Prostate gland (tissue), 1 donor: ENCODE measurements around the gene PRKG1.

ENCODE experiments used
- POLR2A ChIP-seq: fragments of 450-650 bp; IDR thresholded peaks from one replicate; pipeline ENCODE4 v1.6.1; 2016; ENCODE audit warnings: antibody characterized with exemption, mild to moderate bottlenecking
- POLR2AphosphoS5 ChIP-seq: sonication (generic); formaldehyde crosslinking; IDR thresholded peaks from one replicate; pipeline ENCODE4 v1.6.1; 2017; ENCODE audit warnings: antibody characterized with exemption

DNA sequence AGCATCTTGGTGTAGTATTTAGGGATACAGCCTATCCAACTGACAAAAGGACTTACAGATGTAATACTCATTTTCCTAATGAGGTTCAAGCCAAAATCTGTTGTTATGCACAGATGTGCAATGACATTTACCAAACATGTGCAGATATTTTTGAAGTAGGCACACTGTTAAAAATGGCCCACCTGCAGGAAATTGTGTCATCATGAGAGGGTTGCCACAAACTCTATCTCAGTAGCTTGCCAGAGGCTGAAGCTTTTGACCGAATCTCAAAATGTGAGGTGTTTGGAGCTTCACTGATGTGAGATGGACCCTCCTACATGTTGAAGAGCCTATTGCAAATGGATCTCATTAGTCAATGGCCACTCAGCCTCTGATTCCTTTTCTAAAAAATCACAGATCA is 714.8 kb downstream of the PRKG1 start:
- TF ChIP-seq POLR2A (no peak), POLR2AphosphoS5 (no peak)
